WTC11 (cell line): ENCODE measurements around the gene WDR83. TPM values are rescaled to one million over a fixed set of nuclear protein-coding genes. Genes with fewer than 3 reads are reported as not detected.

ENCODE experiments used
- ATAC-seq: fragments of 200-7000 bp; cut with Tn5 transposase; 2 replicates; pipeline ENCODE4 v1.10.0; 2021; ENCODE audit warnings: mild to moderate bottlenecking, moderate library complexity
- CTCF ChIA-PET: fragments of 300-600 bp; sonication (Branson Sonifier 250); formaldehyde crosslinking; loops from one replicate; lab custom pipeline; 2021; ENCODE audit warnings: antibody characterized with exemption; lab: Charles Lee
- POLR2A ChIA-PET: fragments of 350-600 bp; sonication (Branson Sonifier 250); formaldehyde crosslinking; loops from one replicate; lab custom pipeline; 2021; ENCODE audit warnings: antibody characterized with exemption; lab: Charles Lee
- DNase-seq: peaks from one replicate; pipeline ENCODE4 v3.0.0; 2021; ENCODE audit warnings: low spot score
- H3K27ac Mint-ChIP-seq: 2 replicates; pipeline ENCODE4 v1.8.0; 2021; ENCODE audit warnings: mixed read lengths
- H3K27me3 Mint-ChIP-seq: 2 replicates; pipeline ENCODE4 v1.8.0; 2021; ENCODE audit warnings: low read depth, mild to moderate bottlenecking, moderate library complexity, mixed read lengths
- H3K36me3 Mint-ChIP-seq: 2 replicates; pipeline ENCODE4 v1.8.0; 2021; ENCODE audit warnings: mixed read lengths
- H3K4me1 Mint-ChIP-seq: 2 replicates; pipeline ENCODE4 v1.8.0; 2022; ENCODE audit warnings: mixed read lengths
- H3K4me3 Mint-ChIP-seq: 2 replicates; pipeline ENCODE4 v1.8.0; 2021; ENCODE audit warnings: mild to moderate bottlenecking, moderate library complexity, mixed read lengths
- H3K9me3 Mint-ChIP-seq: 2 replicates; pipeline ENCODE4 v1.8.0; 2021; ENCODE audit warnings: mixed read lengths
- EMX1 ChIP-seq: fragments of 250-450 bp; sonication (Bioruptor Pico); IDR thresholded peaks from 2 replicates; pipeline ENCODE4 v1.8.0; 2021; ENCODE audit warnings: mild to moderate bottlenecking
- ESRRA ChIP-seq: sonication (generic); formaldehyde crosslinking; IDR thresholded peaks from 2 replicates; pipeline ENCODE4 v1.8.1; 2022; ENCODE audit warnings: mild to moderate bottlenecking, missing genetic modification reagents, borderline replicate concordance
- HMGA2 ChIP-seq: fragments of 250-450 bp; sonication (Bioruptor Pico); IDR thresholded peaks from 2 replicates; pipeline ENCODE4 v1.4.0; 2021; ENCODE audit warnings: mild to moderate bottlenecking, moderate library complexity
- NR1H2 ChIP-seq: sonication (generic); formaldehyde crosslinking; IDR thresholded peaks from 2 replicates; pipeline ENCODE4 v1.9.0; 2021; ENCODE audit warnings: mild to moderate bottlenecking, moderate library complexity, missing genetic modification reagents
- SOX15 ChIP-seq: fragments of 250-450 bp; sonication (Bioruptor Pico); IDR thresholded peaks from 2 replicates; pipeline ENCODE4 v1.9.0; 2021; ENCODE audit warnings: mild to moderate bottlenecking
- ZNF232 ChIP-seq: sonication (generic); formaldehyde crosslinking; IDR thresholded peaks from 2 replicates; pipeline ENCODE4 v1.8.0; 2022; ENCODE audit warnings: mild to moderate bottlenecking, missing genetic modification reagents
- ZNF263 ChIP-seq: sonication (generic); formaldehyde crosslinking; IDR thresholded peaks from 2 replicates; pipeline ENCODE4 v1.8.1; 2022; ENCODE audit warnings: low read depth, mild to moderate bottlenecking, moderate library complexity, missing genetic modification reagents
- ZNF512 ChIP-seq: sonication (generic); formaldehyde crosslinking; IDR thresholded peaks from 2 replicates; pipeline ENCODE4 v1.8.1; 2022; ENCODE audit warnings: missing genetic modification reagents, borderline replicate concordance
- total RNA-seq: library from RNA; stranded (reverse); gene quantifications from 3 replicates; pipeline ENCODE4 v1.2.3, GENCODE V29; 2021
- TF ChIP-seq, protein P1 (sequence below): fragments of 250-450 bp; sonication (Bioruptor Pico); IDR thresholded peaks from 2 replicates; pipeline ENCODE4 v1.9.0; 2021; ENCODE audit warnings: mild to moderate bottlenecking, borderline replicate concordance
- TF ChIP-seq, protein P2 (sequence below): sonication (generic); formaldehyde crosslinking; IDR thresholded peaks from 2 replicates; pipeline ENCODE4 v1.8.1; 2022; ENCODE audit warnings: mild to moderate bottlenecking, missing genetic modification reagents, moderate library complexity, borderline replicate concordance

WDR83 gene
- total RNA-seq, 1 experiment from 2014 or later = 21.8 TPM

DNA sequence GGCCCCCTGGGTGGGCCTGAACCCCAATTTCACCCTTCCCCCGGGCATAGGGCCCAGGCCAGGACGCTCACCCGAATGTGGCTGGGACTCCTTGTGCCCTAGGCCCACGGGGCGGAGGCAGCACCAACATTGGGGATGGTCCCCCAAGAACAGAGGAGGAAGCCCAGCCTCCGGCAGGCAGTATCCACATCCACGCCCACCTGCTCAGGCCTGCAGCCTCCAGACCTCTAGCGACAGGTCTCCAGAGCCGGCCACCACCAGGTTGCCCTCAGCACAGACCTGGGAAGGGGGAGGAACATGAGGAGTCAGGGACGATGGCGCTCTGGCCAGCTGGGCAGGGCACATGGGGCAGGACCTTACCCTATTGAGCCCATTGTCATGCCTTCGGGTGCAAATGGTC is 22.4 kb downstream of the WDR83 start:
- H3K4me3 Mint-ChIP-seq = no peak overlapping the region
- ATAC-seq (no peak), DNase-seq (no peak)
- H3K9me3 Mint-ChIP-seq = no peaks in the 10 kb centered on the region
- TF ChIP-seq ZNF263 (CRISPR knock-in tag) (no peak), SOX15 (no peak)
- TF ChIP-seq, protein P1, sequence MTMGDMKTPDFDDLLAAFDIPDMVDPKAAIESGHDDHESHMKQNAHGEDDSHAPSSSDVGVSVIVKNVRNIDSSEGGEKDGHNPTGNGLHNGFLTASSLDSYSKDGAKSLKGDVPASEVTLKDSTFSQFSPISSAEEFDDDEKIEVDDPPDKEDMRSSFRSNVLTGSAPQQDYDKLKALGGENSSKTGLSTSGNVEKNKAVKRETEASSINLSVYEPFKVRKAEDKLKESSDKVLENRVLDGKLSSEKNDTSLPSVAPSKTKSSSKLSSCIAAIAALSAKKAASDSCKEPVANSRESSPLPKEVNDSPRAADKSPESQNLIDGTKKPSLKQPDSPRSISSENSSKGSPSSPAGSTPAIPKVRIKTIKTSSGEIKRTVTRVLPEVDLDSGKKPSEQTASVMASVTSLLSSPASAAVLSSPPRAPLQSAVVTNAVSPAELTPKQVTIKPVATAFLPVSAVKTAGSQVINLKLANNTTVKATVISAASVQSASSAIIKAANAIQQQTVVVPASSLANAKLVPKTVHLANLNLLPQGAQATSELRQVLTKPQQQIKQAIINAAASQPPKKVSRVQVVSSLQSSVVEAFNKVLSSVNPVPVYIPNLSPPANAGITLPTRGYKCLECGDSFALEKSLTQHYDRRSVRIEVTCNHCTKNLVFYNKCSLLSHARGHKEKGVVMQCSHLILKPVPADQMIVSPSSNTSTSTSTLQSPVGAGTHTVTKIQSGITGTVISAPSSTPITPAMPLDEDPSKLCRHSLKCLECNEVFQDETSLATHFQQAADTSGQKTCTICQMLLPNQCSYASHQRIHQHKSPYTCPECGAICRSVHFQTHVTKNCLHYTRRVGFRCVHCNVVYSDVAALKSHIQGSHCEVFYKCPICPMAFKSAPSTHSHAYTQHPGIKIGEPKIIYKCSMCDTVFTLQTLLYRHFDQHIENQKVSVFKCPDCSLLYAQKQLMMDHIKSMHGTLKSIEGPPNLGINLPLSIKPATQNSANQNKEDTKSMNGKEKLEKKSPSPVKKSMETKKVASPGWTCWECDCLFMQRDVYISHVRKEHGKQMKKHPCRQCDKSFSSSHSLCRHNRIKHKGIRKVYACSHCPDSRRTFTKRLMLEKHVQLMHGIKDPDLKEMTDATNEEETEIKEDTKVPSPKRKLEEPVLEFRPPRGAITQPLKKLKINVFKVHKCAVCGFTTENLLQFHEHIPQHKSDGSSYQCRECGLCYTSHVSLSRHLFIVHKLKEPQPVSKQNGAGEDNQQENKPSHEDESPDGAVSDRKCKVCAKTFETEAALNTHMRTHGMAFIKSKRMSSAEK (CRISPR knock-in tag) = no peak
- TF ChIP-seq, all 79 proteins: peak for 0
- no peaks in the 10 kb centered on the region for H3K27me3 Mint-ChIP-seq
- CTCF ChIA-PET = no interaction called here
- no peaks in the 10 kb centered on the region for H3K36me3 Mint-ChIP-seq
- no peak overlapping the region for H3K27ac Mint-ChIP-seq
- no peaks in the 10 kb centered on the region for H3K4me1 Mint-ChIP-seq
- POLR2A ChIA-PET = no interaction called here

- ATAC-seq (no peak), DNase-seq (no peak)
- no peaks in the 10 kb centered on the region for H3K36me3 Mint-ChIP-seq
- ChIA-PET CTCF (no interaction called here), POLR2A (no interaction called here)
- TF ChIP-seq ZNF512 = no peak
- TF ChIP-seq ZNF232 (CRISPR knock-in tag) = no peak
- TF ChIP-seq HMGA2 = no peak
- no peak for TF ChIP-seq NR1H2 (CRISPR knock-in tag)
- TF ChIP-seq EMX1 (CRISPR knock-in tag) = no peak
- TF ChIP-seq, protein P2, sequence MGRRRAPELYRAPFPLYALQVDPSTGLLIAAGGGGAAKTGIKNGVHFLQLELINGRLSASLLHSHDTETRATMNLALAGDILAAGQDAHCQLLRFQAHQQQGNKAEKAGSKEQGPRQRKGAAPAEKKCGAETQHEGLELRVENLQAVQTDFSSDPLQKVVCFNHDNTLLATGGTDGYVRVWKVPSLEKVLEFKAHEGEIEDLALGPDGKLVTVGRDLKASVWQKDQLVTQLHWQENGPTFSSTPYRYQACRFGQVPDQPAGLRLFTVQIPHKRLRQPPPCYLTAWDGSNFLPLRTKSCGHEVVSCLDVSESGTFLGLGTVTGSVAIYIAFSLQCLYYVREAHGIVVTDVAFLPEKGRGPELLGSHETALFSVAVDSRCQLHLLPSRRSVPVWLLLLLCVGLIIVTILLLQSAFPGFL (CRISPR knock-in tag) = no peak
- no peak for TF ChIP-seq ESRRA (CRISPR knock-in tag)
- H3K4me3 Mint-ChIP-seq = no peak overlapping the region
- no peaks in the 10 kb centered on the region for H3K9me3 Mint-ChIP-seq
- H3K4me1 Mint-ChIP-seq = no peaks in the 10 kb centered on the region
- H3K27ac Mint-ChIP-seq = no peak overlapping the region
- H3K27me3 Mint-ChIP-seq = no peaks in the 10 kb centered on the region
Measured at GRCh38 chr19:12689581-12690216, 23.1 kb downstream of the WDR83 start.

- POLR2A ChIA-PET = no interaction called here
- ATAC-seq = no peak
Measured at GRCh38 chr19:12692960-12693359, 26.4 kb downstream of the WDR83 start.

More at GRCh38 chr19:12692960-12693359, 26.4 kb downstream of the WDR83 start:
- no peak for DNase-seq
- Mint-ChIP-seq H3K4me3 (no peak overlapping the region), H3K27me3 (no peaks in the 10 kb centered on the region), H3K9me3 (no peaks in the 10 kb centered on the region), H3K4me1 (peaks cover 3% of the 10 kb centered on the region), H3K27ac (no peak overlapping the region), H3K36me3 (no peaks in the 10 kb centered on the region)
- TF ChIP-seq ZNF512 = no peak
- CTCF ChIA-PET = interaction anchor here (0.8 kb wide), 1 partner anchor 16 kb away, joined by 3 read pairs; no protein-coding TSS in a partner anchor
